Measurements from ENCODE around the gene LRSAM1. TPM values are rescaled to one million over a fixed set of nuclear protein-coding genes. Genes with fewer than 3 reads are reported as not detected.

The LRSAM1 gene
- total and polyA plus RNA-seq, 2 donors from 2014 or later: 15.8 to 24.6 TPM

DNA sequence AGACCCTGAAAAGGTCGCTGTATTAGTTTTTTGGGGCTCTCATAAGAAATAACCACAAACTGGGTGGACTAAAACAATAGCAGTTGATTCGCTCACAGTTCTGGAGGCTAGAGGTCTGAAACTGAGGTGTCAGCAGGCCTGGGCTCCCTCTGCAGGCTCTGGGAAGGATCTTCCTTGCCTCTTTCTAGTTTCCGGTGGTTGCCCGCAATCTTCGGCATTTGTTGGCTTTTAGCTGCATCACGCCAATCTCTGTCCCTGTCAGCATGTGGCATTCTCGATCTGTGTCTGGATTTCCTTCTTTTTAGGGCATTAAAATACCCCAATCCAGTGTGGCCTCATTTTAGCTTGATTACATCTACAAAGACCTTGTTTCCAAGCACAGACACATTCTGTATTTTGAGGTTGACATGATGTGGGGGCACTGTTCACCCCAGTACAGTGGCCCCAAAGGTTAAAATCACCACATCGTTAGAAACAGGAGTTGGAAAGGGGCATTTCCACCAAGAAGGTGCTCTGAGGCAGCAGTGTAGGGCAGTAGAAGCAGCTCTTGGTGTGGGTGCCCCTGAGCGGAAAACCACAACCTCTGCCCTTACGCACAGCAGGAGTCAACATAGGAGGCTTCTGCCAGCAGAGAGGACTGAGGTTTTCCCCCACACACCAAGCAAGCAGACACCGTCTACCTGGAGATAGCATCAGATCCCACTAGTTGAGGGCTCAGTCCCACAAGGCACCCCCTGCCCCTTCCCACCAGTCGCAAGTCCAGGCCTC lies 13.6 kb upstream of the LRSAM1 start:
- intact Hi-C loops (cut with DNase I): no loop called here
- no peak overlapping the region for H3K9ac ChIP-seq (ENCODE audit: low read length in 3 of 3)
- H3K27ac ChIP-seq (ENCODE audit: low read depth in 2 of 2, low read length in 2 of 2): no peak overlapping the region
- no peak overlapping the region for H3K4me3 ChIP-seq (ENCODE audit: low read length in 3 of 3)
- H3K36me3 ChIP-seq (ENCODE audit: control insufficient read depth in 2 of 3, insufficient read depth in 3 of 3, low read length in 3 of 3): peaks cover 9 to 67% (median 48%) of the 10 kb centered on the region in 3 donors
- H3K9me3 ChIP-seq (ENCODE audit: control insufficient read depth in 2 of 3, insufficient read depth in 1 of 3, low read length in 3 of 3): no peaks in the 10 kb centered on the region
- DNase-seq: no peak
- H3K4me1 ChIP-seq (ENCODE audit: control insufficient read depth in 2 of 3, insufficient read depth in 2 of 3, low read depth in 1 of 3, low read length in 3 of 3): no peaks in the 10 kb centered on the region
- no peak for FAIRE-seq
- no peaks in the 10 kb centered on the region for H3K27me3 ChIP-seq (ENCODE audit: control insufficient read depth, insufficient read depth, low read length)
- TF ChIP-seq, protein P1, sequence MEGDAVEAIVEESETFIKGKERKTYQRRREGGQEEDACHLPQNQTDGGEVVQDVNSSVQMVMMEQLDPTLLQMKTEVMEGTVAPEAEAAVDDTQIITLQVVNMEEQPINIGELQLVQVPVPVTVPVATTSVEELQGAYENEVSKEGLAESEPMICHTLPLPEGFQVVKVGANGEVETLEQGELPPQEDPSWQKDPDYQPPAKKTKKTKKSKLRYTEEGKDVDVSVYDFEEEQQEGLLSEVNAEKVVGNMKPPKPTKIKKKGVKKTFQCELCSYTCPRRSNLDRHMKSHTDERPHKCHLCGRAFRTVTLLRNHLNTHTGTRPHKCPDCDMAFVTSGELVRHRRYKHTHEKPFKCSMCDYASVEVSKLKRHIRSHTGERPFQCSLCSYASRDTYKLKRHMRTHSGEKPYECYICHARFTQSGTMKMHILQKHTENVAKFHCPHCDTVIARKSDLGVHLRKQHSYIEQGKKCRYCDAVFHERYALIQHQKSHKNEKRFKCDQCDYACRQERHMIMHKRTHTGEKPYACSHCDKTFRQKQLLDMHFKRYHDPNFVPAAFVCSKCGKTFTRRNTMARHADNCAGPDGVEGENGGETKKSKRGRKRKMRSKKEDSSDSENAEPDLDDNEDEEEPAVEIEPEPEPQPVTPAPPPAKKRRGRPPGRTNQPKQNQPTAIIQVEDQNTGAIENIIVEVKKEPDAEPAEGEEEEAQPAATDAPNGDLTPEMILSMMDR (IDR thresholded peaks at IDR 0.05; ENCODE audit: borderline replicate concordance, extremely low read depth, insufficient read depth): no peak

DNA sequence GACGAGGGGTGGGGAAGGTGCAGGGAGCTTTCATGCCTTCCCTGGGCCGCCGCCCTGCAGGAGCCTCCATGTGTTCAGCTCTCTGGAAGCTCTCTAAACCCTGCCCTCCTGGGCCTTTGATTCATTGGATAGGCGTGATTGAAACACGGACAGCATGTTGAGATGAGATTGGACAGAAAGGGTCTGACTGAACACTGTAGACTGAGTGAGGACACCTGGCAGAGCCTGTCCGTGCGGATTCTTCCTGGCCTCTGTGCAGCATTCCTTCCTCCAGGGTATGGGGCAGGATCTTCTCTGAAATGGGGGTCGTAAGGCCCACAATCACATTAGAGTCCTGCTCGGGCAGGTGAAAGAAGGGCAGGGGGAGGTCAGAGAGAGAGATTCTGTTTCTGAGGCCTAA lies 12.9 kb upstream of the LRSAM1 start:
- Histone ChIP-seq H3K4me3 (ENCODE audit: low read length in 3 of 3) (no peak overlapping the region), H3K27me3 (ENCODE audit: control insufficient read depth, insufficient read depth, low read length) (no peaks in the 10 kb centered on the region), H3K9ac (ENCODE audit: low read length in 3 of 3) (no peak overlapping the region), H3K27ac (ENCODE audit: low read depth in 2 of 2, low read length in 2 of 2) (no peak overlapping the region), H3K9me3 (ENCODE audit: control insufficient read depth in 2 of 3, insufficient read depth in 1 of 3, low read length in 3 of 3) (no peaks in the 10 kb centered on the region), H3K4me1 (ENCODE audit: control insufficient read depth in 2 of 3, insufficient read depth in 2 of 3, low read depth in 1 of 3, low read length in 3 of 3) (no peaks in the 10 kb centered on the region), H3K36me3 (ENCODE audit: control insufficient read depth in 2 of 3, insufficient read depth in 3 of 3, low read length in 3 of 3) (peaks cover 9 to 64% (median 44%) of the 10 kb centered on the region in 3 donors)
- intact Hi-C loops (cut with DNase I): no loop called here
- FAIRE-seq: no peak
- TF ChIP-seq, protein P1 (IDR thresholded peaks at IDR 0.05; ENCODE audit: borderline replicate concordance, extremely low read depth, insufficient read depth): no peak
- DNase-seq: no peak

DNA sequence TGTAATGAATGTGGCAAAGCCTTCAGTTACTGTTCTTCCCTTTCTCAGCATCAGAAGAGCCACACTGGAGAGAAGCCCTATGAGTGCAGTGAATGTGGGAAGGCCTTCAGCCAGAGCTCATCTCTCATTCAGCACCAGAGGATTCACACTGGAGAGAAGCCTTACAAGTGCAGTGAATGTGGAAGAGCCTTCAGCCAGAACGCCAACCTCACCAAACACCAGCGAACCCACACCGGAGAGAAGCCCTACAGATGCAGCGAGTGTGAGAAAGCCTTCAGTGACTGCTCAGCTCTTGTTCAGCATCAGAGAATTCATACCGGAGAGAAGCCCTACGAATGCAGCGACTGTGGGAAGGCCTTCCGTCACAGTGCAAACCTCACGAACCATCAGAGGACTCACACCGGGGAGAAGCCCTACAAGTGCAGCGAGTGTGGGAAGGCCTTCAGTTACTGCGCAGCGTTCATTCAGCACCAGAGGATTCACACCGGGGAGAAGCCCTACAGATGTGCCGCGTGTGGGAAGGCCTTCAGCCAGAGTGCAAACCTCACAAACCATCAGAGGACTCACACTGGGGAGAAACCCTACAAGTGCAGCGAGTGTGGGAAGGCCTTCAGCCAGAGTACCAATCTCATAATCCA lies 6.9 kb upstream of the LRSAM1 start:
- FAIRE-seq (no peak), DNase-seq (peak in 1 of 5 donors; percentile 48)
- Histone ChIP-seq H3K27me3 (ENCODE audit: control insufficient read depth, insufficient read depth, low read length) (no peaks in the 10 kb centered on the region), H3K27ac (ENCODE audit: low read depth in 2 of 2, low read length in 2 of 2) (no peak overlapping the region), H3K4me3 (ENCODE audit: low read length in 3 of 3) (no peak overlapping the region), H3K36me3 (ENCODE audit: control insufficient read depth in 2 of 3, insufficient read depth in 3 of 3, low read length in 3 of 3) (peaks cover 10 to 45% (median 42%) of the 10 kb centered on the region in 3 donors), H3K9ac (ENCODE audit: low read length in 3 of 3) (no peak overlapping the region), H3K4me1 (ENCODE audit: control insufficient read depth in 2 of 3, insufficient read depth in 2 of 3, low read depth in 1 of 3, low read length in 3 of 3) (peaks cover 0 to 8% (median 3%) of the 10 kb centered on the region in 3 donors), H3K9me3 (ENCODE audit: control insufficient read depth in 2 of 3, insufficient read depth in 1 of 3, low read length in 3 of 3) (peaks cover 0 to 5% (median 0%) of the 10 kb centered on the region in 3 donors)
- intact Hi-C loops (cut with DNase I): no loop called here
- TF ChIP-seq, protein P1 (IDR thresholded peaks at IDR 0.05; ENCODE audit: borderline replicate concordance, extremely low read depth, insufficient read depth): no peak

Data from kidney (tissue), 14 donors.